Heart left ventricle (tissue), 13 donors: Measurements from ENCODE around the gene MAP1LC3A.

ENCODE experiments used
- POLR2A ChIP-seq, 2 donors: fragments of 450-650 bp; IDR thresholded peaks; one replicate each; pipeline ENCODE4 v1.6.1; 2017; ENCODE audit warnings: antibody characterized with exemption in 2 of 2, mild to moderate bottlenecking in 2 of 2, moderate library complexity in 2 of 2
- TF ChIP-seq, protein P1 (sequence below), 12 donors: fragments of 200-600 bp; sonication (generic) in 4 of 12; IDR thresholded peaks; one replicate each; pipeline versions ENCODE4 v1.5.0 to v1.8.0; 2018 to 2022; ENCODE audit warnings: antibody characterized with exemption in 12 of 12, mild to moderate bottlenecking in 5 of 12
- donor health status: ischemic (EF 13 %, LVEDD 7.1; RV severe dilation, severe dysfunction).
- donor health status: DM: no; HTN: yes; CAD: no.
- donor health status: DM: no; HTN: no; CAD: no.
- donor health status: ischemic (EF 25% LVEDD 6.9; RV normal size, moderate dysfunction).
- donor health status: ischemic (EF 25% LVEDD 5.7; RV mildly dilated, moderate dysfunction).
- donor health status: ischemic (EF 35%, LVEDD 5.7; RV mildly dilated, moderate dysfunction).
- donor health status: nonischemic (EF 11% LVEDD 7.7; RV severe dilation, severe dysfunction).
- donor health status: DM: yes; HTN: yes; CAD: no.
- donor health status: PGD.
- donor health status: ischemic (EF 29% LVEDD 5.4; RV normal size, mild dysfunction).
- donor health status: nonischemic (EF 23%, LVEDD 6.1; RV moderate dilation, normal function).

DNA sequence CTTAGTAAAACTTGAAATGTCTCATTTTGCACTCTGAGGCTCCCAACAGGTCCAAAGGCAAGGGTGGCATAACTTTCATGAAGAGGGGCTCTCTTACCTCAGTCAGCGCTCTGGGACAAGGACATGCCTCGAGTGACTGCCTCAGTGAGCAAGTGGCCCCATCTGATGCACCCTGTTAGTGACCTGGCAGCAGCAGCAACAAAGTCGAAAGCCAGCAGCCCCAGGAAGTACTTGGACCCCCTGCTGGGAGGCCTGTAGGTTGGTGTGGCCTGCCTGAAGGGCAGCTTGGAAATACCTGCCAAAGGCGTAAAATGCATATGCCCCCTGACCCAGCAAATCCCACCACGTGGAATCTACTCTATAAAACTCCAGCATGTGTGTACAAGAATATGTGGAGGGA lies 13.2 kb downstream of the MAP1LC3A start:
- TF ChIP-seq, protein P1, sequence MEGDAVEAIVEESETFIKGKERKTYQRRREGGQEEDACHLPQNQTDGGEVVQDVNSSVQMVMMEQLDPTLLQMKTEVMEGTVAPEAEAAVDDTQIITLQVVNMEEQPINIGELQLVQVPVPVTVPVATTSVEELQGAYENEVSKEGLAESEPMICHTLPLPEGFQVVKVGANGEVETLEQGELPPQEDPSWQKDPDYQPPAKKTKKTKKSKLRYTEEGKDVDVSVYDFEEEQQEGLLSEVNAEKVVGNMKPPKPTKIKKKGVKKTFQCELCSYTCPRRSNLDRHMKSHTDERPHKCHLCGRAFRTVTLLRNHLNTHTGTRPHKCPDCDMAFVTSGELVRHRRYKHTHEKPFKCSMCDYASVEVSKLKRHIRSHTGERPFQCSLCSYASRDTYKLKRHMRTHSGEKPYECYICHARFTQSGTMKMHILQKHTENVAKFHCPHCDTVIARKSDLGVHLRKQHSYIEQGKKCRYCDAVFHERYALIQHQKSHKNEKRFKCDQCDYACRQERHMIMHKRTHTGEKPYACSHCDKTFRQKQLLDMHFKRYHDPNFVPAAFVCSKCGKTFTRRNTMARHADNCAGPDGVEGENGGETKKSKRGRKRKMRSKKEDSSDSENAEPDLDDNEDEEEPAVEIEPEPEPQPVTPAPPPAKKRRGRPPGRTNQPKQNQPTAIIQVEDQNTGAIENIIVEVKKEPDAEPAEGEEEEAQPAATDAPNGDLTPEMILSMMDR (IDR thresholded peaks at IDR 0.05) = no peak
- no peak for TF ChIP-seq POLR2A (IDR thresholded peaks at IDR 0.05)
